ENCODE results near the gene PLEKHN1.
A peak's percentile ranks its signal among the peaks of the same experiment; 100 is the strongest.

The PLEKHN1 gene

DNA sequence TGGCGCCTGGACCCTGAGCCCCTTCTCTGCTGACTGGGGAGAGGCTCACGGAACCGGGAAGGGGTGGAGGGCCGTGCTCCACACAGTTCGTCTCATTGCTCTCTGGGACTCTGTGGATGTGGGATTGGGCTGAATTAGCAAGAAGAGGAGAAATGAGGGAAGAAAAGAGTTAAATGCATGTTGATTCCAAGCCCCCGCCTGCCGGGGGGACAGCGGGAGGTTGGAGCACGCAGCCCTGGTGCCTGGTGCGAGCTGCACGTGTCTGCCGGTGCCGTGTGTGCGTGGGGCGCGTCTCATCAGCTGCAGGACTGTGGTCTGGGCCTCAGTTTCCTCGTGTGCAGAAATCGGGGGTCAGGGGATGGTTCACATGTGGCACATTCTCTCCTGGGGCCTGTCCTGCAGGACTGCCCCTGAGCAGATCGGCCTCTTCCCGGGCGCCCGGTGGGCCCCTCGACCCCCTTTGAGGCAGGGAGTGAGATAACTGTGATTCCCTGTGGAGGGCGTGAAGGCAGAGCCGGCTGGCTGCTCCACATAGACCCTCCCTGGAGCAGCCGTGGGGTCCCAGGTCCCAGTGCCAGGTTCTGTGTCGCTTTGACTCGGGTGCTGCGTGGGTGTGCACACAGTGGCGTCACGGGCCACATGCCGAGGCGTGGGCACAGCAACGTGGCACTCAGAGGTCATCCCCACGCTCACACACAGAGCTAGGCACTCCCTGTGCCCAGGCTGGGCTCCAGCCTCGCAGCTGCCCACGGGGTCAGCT, 31.1 kb upstream of the PLEKHN1 start (continued):
- peak; percentile 17; the same call in 1 of the 2 replicates for TF ChIP-seq ZNF76 (tag by site-specific recombination; IDR thresholded peaks at IDR 0.05; ENCODE audit: borderline replicate concordance, low read depth)
- TF ChIP-seq ZNF571 (tag by site-specific recombination; IDR thresholded peaks at IDR 0.05) = no peak
- TF ChIP-seq ZNF335 (tag by site-specific recombination; conservative IDR thresholded peaks at IDR 0.05) = no peak
- TF ChIP-seq ZNF248 (tag by site-specific recombination; IDR thresholded peaks at IDR 0.05) = no peak
- TF ChIP-seq ZNF660 (tag by site-specific recombination; IDR thresholded peaks at IDR 0.05) = no peak
- TF ChIP-seq ZIC2 (tag by site-specific recombination; IDR thresholded peaks at IDR 0.05) = peak; percentile 98
- TF ChIP-seq ZNF311 (tag by site-specific recombination; IDR thresholded peaks at IDR 0.05; ENCODE audit: borderline replicate concordance) = no peak
- TF ChIP-seq KLF1 (tag by site-specific recombination; IDR thresholded peaks at IDR 0.05) = peak; percentile 57; the same call in 1 of the 2 replicates
- no peak; the same call in 1 of the 2 replicates for TF ChIP-seq ZNF366 (tag by site-specific recombination; conservative IDR thresholded peaks at IDR 0.05)
- no peak for TF ChIP-seq ZNF785 (tag by site-specific recombination; IDR thresholded peaks at IDR 0.05)
- no peak for TF ChIP-seq FEZF1 (tag by site-specific recombination; IDR thresholded peaks at IDR 0.05)
- TF ChIP-seq YY2 (tag by site-specific recombination; IDR thresholded peaks at IDR 0.05) = no peak
- TF ChIP-seq, protein P1, sequence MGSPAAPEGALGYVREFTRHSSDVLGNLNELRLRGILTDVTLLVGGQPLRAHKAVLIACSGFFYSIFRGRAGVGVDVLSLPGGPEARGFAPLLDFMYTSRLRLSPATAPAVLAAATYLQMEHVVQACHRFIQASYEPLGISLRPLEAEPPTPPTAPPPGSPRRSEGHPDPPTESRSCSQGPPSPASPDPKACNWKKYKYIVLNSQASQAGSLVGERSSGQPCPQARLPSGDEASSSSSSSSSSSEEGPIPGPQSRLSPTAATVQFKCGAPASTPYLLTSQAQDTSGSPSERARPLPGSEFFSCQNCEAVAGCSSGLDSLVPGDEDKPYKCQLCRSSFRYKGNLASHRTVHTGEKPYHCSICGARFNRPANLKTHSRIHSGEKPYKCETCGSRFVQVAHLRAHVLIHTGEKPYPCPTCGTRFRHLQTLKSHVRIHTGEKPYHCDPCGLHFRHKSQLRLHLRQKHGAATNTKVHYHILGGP (tag by site-specific recombination; IDR thresholded peaks at IDR 0.05) = no peak
- no peak; the same call in 1 of the 2 replicates for TF ChIP-seq ZNF423 (tag by site-specific recombination; IDR thresholded peaks at IDR 0.05)
- no peak for TF ChIP-seq GFI1B (tag by site-specific recombination; IDR thresholded peaks at IDR 0.05)
- TF ChIP-seq ZBTB7A (tag by site-specific recombination; IDR thresholded peaks at IDR 0.05; ENCODE audit: low read depth) = 0 out of 2 replicates have a peak, but pooled peaks have one; percentile 39
- no peak for TF ChIP-seq ZNF140 (tag by site-specific recombination; IDR thresholded peaks at IDR 0.05)
- TF ChIP-seq ZXDB (tag by site-specific recombination; IDR thresholded peaks at IDR 0.05) = no peak
- no peak for TF ChIP-seq ZNF24 (tag by site-specific recombination; IDR thresholded peaks at IDR 0.05)
- no peak; the same call in 1 of the 2 replicates for TF ChIP-seq GLIS2 (tag by site-specific recombination; IDR thresholded peaks at IDR 0.05)
- TF ChIP-seq TRIM28 (IDR thresholded peaks at IDR 0.05; ENCODE audit: borderline replicate concordance, low read length) = peak; percentile 53; the same call in 1 of the 2 replicates
- no peak for TF ChIP-seq ZNF114 (tag by site-specific recombination; IDR thresholded peaks at IDR 0.05)
- no peak for TF ChIP-seq ZNF112 (tag by site-specific recombination; IDR thresholded peaks at IDR 0.05)
- TF ChIP-seq, protein P2, sequence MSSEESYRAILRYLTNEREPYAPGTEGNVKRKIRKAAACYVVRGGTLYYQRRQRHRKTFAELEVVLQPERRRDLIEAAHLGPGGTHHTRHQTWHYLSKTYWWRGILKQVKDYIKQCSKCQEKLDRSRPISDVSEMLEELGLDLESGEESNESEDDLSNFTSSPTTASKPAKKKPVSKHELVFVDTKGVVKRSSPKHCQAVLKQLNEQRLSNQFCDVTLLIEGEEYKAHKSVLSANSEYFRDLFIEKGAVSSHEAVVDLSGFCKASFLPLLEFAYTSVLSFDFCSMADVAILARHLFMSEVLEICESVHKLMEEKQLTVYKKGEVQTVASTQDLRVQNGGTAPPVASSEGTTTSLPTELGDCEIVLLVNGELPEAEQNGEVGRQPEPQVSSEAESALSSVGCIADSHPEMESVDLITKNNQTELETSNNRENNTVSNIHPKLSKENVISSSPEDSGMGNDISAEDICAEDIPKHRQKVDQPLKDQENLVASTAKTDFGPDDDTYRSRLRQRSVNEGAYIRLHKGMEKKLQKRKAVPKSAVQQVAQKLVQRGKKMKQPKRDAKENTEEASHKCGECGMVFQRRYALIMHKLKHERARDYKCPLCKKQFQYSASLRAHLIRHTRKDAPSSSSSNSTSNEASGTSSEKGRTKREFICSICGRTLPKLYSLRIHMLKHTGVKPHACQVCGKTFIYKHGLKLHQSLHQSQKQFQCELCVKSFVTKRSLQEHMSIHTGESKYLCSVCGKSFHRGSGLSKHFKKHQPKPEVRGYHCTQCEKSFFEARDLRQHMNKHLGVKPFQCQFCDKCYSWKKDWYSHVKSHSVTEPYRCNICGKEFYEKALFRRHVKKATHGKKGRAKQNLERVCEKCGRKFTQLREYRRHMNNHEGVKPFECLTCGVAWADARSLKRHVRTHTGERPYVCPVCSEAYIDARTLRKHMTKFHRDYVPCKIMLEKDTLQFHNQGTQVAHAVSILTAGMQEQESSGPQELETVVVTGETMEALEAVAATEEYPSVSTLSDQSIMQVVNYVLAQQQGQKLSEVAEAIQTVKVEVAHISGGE (tag by site-specific recombination; conservative IDR thresholded peaks at IDR 0.05; ENCODE audit: low read depth) = no peak

DNA sequence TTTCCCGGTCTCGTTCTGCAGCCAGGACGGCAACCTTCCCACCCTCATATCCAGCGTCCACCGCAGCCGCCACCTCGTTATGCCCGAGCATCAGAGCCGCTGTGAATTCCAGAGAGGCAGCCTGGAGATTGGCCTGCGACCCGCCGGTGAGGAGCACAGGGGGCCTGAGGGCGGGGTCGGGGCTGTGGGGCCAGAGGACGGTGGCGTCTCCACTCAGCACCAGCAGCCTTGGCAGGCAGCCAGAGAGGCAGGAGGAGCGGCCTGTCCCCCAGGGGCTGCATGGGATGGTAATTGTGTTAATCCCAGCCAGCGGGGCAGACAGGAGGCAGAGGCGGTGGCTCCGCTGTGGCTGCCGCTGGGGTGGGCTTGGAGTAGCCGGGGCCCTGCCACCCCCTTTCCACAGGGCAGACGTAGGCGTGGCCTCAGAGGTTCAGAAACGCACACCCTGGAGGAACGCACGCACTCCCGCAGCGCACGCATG, 30.5 kb upstream of the PLEKHN1 start:
- Histone ChIP-seq H3K4me1 (ENCODE audit: control insufficient read depth, insufficient read depth, low read length) (peaks cover 53% of the 10 kb centered on the region), H3K36me3 (ENCODE audit: control insufficient read depth in 2 of 2, insufficient read depth in 1 of 2, low read length in 2 of 2) (peaks cover 0 to 31% of the 10 kb centered on the region in 2 experiments; a peak in 1 of 3 replicates), H3K27ac (ENCODE audit: extremely low read depth, low read depth, low read length) (peak overlapping the region; percentile 96), H3K9me3 (ENCODE audit: control insufficient read depth, insufficient read depth, low read depth, low read length) (no peaks in the 10 kb centered on the region), H3K4me3 (ENCODE audit: low read depth, low read length) (0 out of 2 replicates have a peak overlapping the region, but pooled peaks have one; percentile 4)
- ChIA-PET POLR2A (no interaction called here), CTCF (no interaction called here)
- TF ChIP-seq ZNF664 (tag by site-specific recombination; IDR thresholded peaks at IDR 0.05) = no peak
- TF ChIP-seq KLF8 (tag by site-specific recombination; IDR thresholded peaks at IDR 0.05) = peak; percentile 72
- no peak for TF ChIP-seq ZFP41 (tag by site-specific recombination; IDR thresholded peaks at IDR 0.05; ENCODE audit: borderline replicate concordance)
- TF ChIP-seq OVOL3 (tag by site-specific recombination; IDR thresholded peaks at IDR 0.05) = 0 out of 2 replicates have a peak, but pooled peaks have one; percentile 12
- TF ChIP-seq ZXDB (tag by site-specific recombination; IDR thresholded peaks at IDR 0.05) = peak; percentile 86
- no peak for TF ChIP-seq ZBTB21 (tag by site-specific recombination; IDR thresholded peaks at IDR 0.05)
- TF ChIP-seq ZNF658 (tag by site-specific recombination; IDR thresholded peaks at IDR 0.05) = no peak
- TF ChIP-seq, protein P3, sequence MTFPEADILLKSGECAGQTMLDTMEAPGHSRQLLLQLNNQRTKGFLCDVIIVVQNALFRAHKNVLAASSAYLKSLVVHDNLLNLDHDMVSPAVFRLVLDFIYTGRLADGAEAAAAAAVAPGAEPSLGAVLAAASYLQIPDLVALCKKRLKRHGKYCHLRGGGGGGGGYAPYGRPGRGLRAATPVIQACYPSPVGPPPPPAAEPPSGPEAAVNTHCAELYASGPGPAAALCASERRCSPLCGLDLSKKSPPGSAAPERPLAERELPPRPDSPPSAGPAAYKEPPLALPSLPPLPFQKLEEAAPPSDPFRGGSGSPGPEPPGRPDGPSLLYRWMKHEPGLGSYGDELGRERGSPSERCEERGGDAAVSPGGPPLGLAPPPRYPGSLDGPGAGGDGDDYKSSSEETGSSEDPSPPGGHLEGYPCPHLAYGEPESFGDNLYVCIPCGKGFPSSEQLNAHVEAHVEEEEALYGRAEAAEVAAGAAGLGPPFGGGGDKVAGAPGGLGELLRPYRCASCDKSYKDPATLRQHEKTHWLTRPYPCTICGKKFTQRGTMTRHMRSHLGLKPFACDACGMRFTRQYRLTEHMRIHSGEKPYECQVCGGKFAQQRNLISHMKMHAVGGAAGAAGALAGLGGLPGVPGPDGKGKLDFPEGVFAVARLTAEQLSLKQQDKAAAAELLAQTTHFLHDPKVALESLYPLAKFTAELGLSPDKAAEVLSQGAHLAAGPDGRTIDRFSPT (tag by site-specific recombination; IDR thresholded peaks at IDR 0.05) = peak; percentile 90
- TF ChIP-seq BCL11A (tag by site-specific recombination; IDR thresholded peaks at IDR 0.05; ENCODE audit: low read depth) = peak; percentile 75
- 0 out of 2 replicates have a peak, but pooled peaks have one; percentile 35 for TF ChIP-seq SP2 (tag by site-specific recombination; IDR thresholded peaks at IDR 0.05)

All from HEK293 (cell line).